Memory B cell (primary cell): ENCODE measurements around the gene ARHGAP12.

Experiments used
- ATAC-seq: fragments of 150-1000 bp; cut with Tn5 transposase; 2 replicates; pipeline ENCODE4 v1.10.0; 2021; ENCODE audit warnings: low read depth, mild to moderate bottlenecking, moderate library complexity
- DNase-seq, 2 donors: peaks; one replicate each; pipeline ENCODE4 v3.0.0; 2022; ENCODE audit warnings: low spot score in 2 of 2
- H3K27ac Mint-ChIP-seq: one replicate; pipeline ENCODE4 v1.8.0; 2022; ENCODE audit warnings: mild to moderate bottlenecking, moderate library complexity, mixed read lengths
- H3K27me3 Mint-ChIP-seq: one replicate; pipeline ENCODE4 v1.8.0; 2022; ENCODE audit warnings: mixed read lengths
- H3K36me3 Mint-ChIP-seq: one replicate; pipeline ENCODE4 v1.8.0; 2022; ENCODE audit warnings: mild to moderate bottlenecking, mixed read lengths
- H3K4me1 Mint-ChIP-seq: one replicate; pipeline ENCODE4 v1.8.0; 2022; ENCODE audit warnings: mixed read lengths
- H3K4me3 Mint-ChIP-seq: one replicate; pipeline ENCODE4 v1.8.0; 2022; ENCODE audit warnings: mild to moderate bottlenecking, moderate library complexity, mixed read lengths
- H3K9me3 Mint-ChIP-seq: one replicate; pipeline ENCODE4 v1.8.0; 2022; ENCODE audit warnings: mixed read lengths

ARHGAP12 gene

GRCh38 chr10:31822616-31823318 is 105.9 kb downstream of the ARHGAP12 start:
- Mint-ChIP-seq H3K9me3 (no peaks in the 10 kb centered on the region), H3K27me3 (no peaks in the 10 kb centered on the region), H3K36me3 (peaks cover 12% of the 10 kb centered on the region), H3K27ac (no peak overlapping the region), H3K4me1 (no peaks in the 10 kb centered on the region), H3K4me3 (no peak overlapping the region)
- DNase-seq (no peak), ATAC-seq (no peak)

- Mint-ChIP-seq H3K4me1 (no peaks in the 10 kb centered on the region), H3K27me3 (no peaks in the 10 kb centered on the region), H3K4me3 (no peak overlapping the region), H3K36me3 (peaks cover 12% of the 10 kb centered on the region), H3K9me3 (no peaks in the 10 kb centered on the region), H3K27ac (no peak overlapping the region)
- DNase-seq (no peak), ATAC-seq (no peak)
Observed at GRCh38 chr10:31822150-31822549, 106.5 kb downstream of the ARHGAP12 start.

DNA sequence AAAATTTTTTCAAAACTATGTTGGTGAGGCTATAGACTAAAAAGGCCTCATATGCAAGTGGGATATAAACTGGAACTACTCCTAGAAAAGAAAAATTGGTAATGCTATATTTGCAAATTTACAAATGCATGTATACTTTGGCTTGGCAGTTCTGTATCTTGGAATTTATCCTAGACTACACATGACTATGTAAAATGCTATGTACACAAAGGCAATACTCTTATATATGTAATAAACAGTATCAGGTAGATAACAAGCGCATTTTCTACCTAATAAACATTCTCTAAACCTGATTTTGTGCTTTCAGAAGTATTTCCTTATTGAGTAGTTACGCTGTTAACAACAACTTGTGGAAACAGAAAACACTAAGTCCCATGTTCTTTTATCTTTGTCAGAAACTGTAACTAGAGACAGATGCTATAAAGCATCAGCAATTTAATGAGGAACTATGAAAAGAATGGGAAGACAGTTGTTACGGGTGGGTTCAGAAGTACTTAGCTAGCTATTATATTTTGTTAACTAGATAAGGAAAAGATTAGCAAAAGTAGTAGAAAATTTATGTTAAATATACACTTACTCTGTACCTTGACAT is 107.8 kb downstream of the ARHGAP12 start:
- no peak overlapping the region for H3K4me3 Mint-ChIP-seq
- H3K27ac Mint-ChIP-seq, result no peak overlapping the region
- H3K27me3 Mint-ChIP-seq, result no peaks in the 10 kb centered on the region
- H3K4me1 Mint-ChIP-seq, result no peaks in the 10 kb centered on the region
- peaks cover 14% of the 10 kb centered on the region for H3K36me3 Mint-ChIP-seq
- ATAC-seq, result no peak
- H3K9me3 Mint-ChIP-seq, result no peaks in the 10 kb centered on the region
- no peak for DNase-seq

DNA sequence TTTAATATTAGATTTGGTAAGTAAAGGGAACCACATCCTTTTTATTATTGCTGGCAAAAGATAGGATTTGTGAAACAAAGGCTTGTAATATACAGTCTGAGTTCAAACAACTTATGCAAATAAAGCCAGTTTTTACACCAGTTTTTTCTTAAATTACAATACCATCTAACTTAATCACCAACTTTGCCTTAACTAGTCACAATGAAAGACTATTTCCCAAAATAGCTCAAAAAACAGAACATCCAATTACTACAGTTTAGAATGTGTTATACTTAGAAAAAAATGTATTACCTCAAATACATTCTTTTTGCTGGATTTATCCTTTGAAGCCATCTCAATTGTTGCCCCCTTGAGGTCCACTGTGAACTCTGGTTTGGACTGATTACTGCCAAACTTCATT is 108.5 kb downstream of the ARHGAP12 start:
- H3K36me3 Mint-ChIP-seq, result peaks cover 13% of the 10 kb centered on the region
- ATAC-seq (no peak), DNase-seq (no peak)
- H3K4me3 Mint-ChIP-seq, result no peak overlapping the region
- no peaks in the 10 kb centered on the region for H3K9me3 Mint-ChIP-seq
- H3K27me3 Mint-ChIP-seq, result no peaks in the 10 kb centered on the region
- H3K4me1 Mint-ChIP-seq, result no peaks in the 10 kb centered on the region
- no peak overlapping the region for H3K27ac Mint-ChIP-seq

- peaks cover 16% of the 10 kb centered on the region for H3K36me3 Mint-ChIP-seq
- no peak overlapping the region for H3K27ac Mint-ChIP-seq
- H3K4me3 Mint-ChIP-seq, result no peak overlapping the region
- DNase-seq (no peak), ATAC-seq (no peak)
- H3K27me3 Mint-ChIP-seq, result no peaks in the 10 kb centered on the region
- H3K9me3 Mint-ChIP-seq, result no peaks in the 10 kb centered on the region
- no peaks in the 10 kb centered on the region for H3K4me1 Mint-ChIP-seq
Observed at GRCh38 chr10:31819391-31819820, 109.2 kb downstream of the ARHGAP12 start.

GRCh38 chr10:31816318-31816717 is 112.3 kb downstream of the ARHGAP12 start:
- DNase-seq (no peak), ATAC-seq (no peak)
- H3K27ac Mint-ChIP-seq, result no peak overlapping the region
- no peaks in the 10 kb centered on the region for H3K4me1 Mint-ChIP-seq
- H3K36me3 Mint-ChIP-seq, result peaks cover 15% of the 10 kb centered on the region
- no peaks in the 10 kb centered on the region for H3K27me3 Mint-ChIP-seq
- H3K9me3 Mint-ChIP-seq, result no peaks in the 10 kb centered on the region
- H3K4me3 Mint-ChIP-seq, result no peak overlapping the region

DNA sequence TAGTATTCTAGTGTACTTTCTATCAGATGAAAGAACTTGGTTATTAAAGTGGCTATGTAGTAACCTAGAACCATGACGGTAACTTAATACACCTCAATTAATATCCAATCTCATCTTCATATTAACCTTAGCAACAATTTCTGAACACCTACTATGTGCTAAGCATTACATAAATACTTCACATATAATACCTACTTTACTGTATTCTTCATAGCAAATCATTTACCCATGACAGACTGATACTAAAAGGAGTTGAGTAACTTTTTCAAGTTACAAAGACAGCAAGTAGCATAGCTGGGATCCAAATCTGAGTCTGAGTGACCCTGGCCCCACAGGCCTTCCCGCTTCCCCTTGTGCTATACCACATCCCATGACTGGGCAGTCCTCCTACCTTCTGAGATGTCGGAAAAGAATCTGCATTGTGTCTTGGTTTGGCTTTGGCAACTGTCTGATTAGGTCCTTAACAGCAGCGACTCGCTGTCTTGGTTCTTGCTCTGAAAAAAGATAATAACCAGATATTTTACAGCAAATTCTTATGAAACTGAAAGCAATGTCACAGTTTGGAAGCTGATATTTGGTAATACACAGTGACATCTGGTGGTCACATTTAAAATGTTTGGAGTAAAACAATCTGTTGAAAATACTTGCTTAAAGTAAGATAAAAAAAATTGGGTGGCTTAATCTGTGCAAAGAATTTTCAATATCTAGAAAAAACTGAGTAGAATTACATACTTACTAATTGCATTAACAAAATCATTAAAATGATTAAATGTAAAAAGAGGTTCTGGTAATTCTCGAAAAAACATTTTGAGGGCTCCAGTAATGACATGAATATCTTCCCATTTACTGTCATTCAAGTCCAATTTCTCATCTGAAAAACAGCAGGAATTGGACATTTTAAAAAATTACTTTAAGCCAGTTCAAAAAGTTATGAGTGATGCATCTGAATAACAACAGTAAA is 120.1 kb downstream of the ARHGAP12 start:
- Mint-ChIP-seq H3K9me3 (no peaks in the 10 kb centered on the region), H3K4me1 (peaks cover 5% of the 10 kb centered on the region), H3K27me3 (no peaks in the 10 kb centered on the region), H3K4me3 (peak overlapping the region; percentile 43), H3K36me3 (peaks cover 8% of the 10 kb centered on the region), H3K27ac (peak overlapping the region; percentile 70)
- ATAC-seq (peak; percentile 64), DNase-seq (peak; percentile 13 to 46)

GRCh38 chr10:31804352-31804810 is 124.2 kb downstream of the ARHGAP12 start:
- ATAC-seq, result no peak
- H3K27ac Mint-ChIP-seq, result no peak overlapping the region
- peaks cover 10% of the 10 kb centered on the region for H3K36me3 Mint-ChIP-seq
- H3K27me3 Mint-ChIP-seq, result no peaks in the 10 kb centered on the region
- no peaks in the 10 kb centered on the region for H3K9me3 Mint-ChIP-seq
- no peak for DNase-seq
- H3K4me3 Mint-ChIP-seq, result no peak overlapping the region
- H3K4me1 Mint-ChIP-seq, result peaks cover 5% of the 10 kb centered on the region

DNA sequence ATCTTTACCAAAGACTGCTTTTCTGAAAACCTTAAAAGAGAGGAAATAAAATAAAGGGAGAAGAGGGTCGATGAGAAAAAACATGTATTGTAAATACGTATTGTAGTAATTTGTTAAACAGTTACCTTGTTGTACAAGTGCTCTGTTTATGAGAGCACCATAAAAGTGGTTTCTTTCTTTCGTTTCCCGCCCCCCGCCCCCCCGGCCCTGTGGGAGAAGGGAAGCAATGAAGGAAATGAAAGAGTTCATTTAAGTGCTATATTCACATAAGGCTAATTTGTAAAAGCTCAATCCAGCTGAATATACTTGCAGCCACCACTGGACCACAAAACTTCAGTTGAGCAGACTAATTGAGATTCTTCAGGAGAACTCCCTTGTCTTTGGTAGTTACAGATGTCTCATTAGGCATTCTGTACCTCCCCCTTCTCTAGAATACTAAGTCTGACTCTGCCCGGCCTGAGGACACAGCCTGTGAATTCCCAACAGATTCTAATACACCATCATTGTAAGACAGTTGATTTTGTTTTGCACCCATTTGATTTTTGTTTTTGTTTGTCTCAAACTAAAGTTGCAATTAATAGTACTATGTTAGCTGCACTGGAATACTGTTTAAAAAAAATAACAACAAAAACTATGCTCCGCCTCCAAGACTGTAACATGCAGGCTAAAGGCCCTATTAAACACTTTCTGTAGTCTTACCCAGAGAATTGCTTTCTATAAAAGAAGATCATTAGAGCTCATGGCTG is 124.9 kb downstream of the ARHGAP12 start:
- H3K4me3 Mint-ChIP-seq, result no peak overlapping the region
- peaks cover 10% of the 10 kb centered on the region for H3K36me3 Mint-ChIP-seq
- peaks cover 5% of the 10 kb centered on the region for H3K4me1 Mint-ChIP-seq
- no peak for ATAC-seq
- DNase-seq, result no peak
- H3K27ac Mint-ChIP-seq, result no peak overlapping the region
- no peaks in the 10 kb centered on the region for H3K9me3 Mint-ChIP-seq
- no peaks in the 10 kb centered on the region for H3K27me3 Mint-ChIP-seq

- no peak overlapping the region for H3K4me3 Mint-ChIP-seq
- peaks cover 4% of the 10 kb centered on the region for H3K36me3 Mint-ChIP-seq
- no peak for ATAC-seq
- no peaks in the 10 kb centered on the region for H3K9me3 Mint-ChIP-seq
- no peak for DNase-seq
- no peak overlapping the region for H3K27ac Mint-ChIP-seq
- H3K4me1 Mint-ChIP-seq, result no peaks in the 10 kb centered on the region
- H3K27me3 Mint-ChIP-seq, result no peaks in the 10 kb centered on the region
Observed at GRCh38 chr10:31799181-31799580, 129.4 kb downstream of the ARHGAP12 start.

- no peak for DNase-seq
- H3K4me3 Mint-ChIP-seq, result no peak overlapping the region
Observed at GRCh38 chr10:31792745-31793144, 135.9 kb downstream of the ARHGAP12 start.

DNA sequence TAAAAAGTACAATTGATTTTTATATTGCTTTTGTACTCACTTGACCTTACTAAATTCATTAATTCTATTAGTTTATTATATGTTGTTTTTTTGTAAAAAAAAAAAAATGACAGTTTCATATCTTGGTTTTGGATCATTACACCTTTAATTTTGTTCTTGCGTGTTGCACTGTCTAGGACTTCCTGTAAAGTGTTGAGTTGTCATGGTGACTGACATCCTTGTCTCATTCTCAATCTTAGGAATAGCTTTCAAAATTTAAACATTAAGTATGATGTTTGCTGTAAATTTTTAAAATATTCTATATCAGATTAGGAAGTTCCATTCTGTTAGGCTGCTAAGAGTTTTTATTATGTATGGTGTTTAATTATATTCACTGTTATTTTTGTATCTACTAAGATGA is 139.1 kb downstream of the ARHGAP12 start:
- H3K27me3 Mint-ChIP-seq, result peaks cover 15% of the 10 kb centered on the region
- H3K4me1 Mint-ChIP-seq, result no peaks in the 10 kb centered on the region
- no peak overlapping the region for H3K4me3 Mint-ChIP-seq
- ATAC-seq (no peak), DNase-seq (no peak)
- peaks cover 5% of the 10 kb centered on the region for H3K9me3 Mint-ChIP-seq
- H3K27ac Mint-ChIP-seq, result no peak overlapping the region
- peaks cover 1% of the 10 kb centered on the region for H3K36me3 Mint-ChIP-seq

More at GRCh38 chr10:31792745-31793144, 135.9 kb downstream of the ARHGAP12 start:
- Mint-ChIP-seq H3K27ac (no peak overlapping the region), H3K4me1 (no peaks in the 10 kb centered on the region), H3K9me3 (peaks cover 5% of the 10 kb centered on the region), H3K36me3 (peaks cover 1% of the 10 kb centered on the region), H3K27me3 (peaks cover 15% of the 10 kb centered on the region)
- ATAC-seq, result no peak

DNA sequence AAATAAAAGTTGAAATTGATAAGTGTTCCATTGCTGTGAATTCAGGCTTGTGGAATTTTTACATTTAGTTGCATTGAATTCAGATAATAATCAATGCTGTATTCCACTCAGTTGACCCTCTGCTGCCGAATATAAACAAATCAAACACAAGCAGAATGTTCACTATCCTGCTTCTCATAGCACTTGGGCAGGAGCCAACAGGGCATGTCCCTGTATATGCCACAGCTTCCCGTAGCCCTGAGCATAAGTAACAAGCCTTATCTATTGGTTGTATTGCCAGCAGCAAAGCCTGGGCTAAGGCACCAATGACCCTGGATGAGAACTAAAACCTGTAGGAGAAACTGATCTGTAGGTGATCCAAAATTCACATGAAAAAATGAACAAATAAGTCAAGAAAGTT is 145.9 kb downstream of the ARHGAP12 start:
- no peak for DNase-seq
- Mint-ChIP-seq H3K36me3 (no peaks in the 10 kb centered on the region), H3K4me3 (no peak overlapping the region), H3K27ac (no peak overlapping the region), H3K27me3 (peaks cover 8% of the 10 kb centered on the region), H3K4me1 (no peaks in the 10 kb centered on the region), H3K9me3 (no peaks in the 10 kb centered on the region)
- no peak for ATAC-seq
